ENCODE results near the gene MAGEA11.

Gene MAGEA11

GRCh38 chrX:149704664-149705063 is 7.2 kb upstream of the MAGEA11 start:
- ChIA-PET CTCF (no interaction called here), POLR2A (no interaction called here)
- no peak overlapping the region for H3K27ac ChIP-seq (ENCODE audit: extremely low read depth, low read depth, low read length)
- no peak overlapping the region for H3K4me3 ChIP-seq (ENCODE audit: low read depth, low read length)
- no peaks in the 10 kb centered on the region for H3K9me3 ChIP-seq (ENCODE audit: control insufficient read depth, insufficient read depth, low read depth, low read length)
- TF ChIP-seq, protein P1, sequence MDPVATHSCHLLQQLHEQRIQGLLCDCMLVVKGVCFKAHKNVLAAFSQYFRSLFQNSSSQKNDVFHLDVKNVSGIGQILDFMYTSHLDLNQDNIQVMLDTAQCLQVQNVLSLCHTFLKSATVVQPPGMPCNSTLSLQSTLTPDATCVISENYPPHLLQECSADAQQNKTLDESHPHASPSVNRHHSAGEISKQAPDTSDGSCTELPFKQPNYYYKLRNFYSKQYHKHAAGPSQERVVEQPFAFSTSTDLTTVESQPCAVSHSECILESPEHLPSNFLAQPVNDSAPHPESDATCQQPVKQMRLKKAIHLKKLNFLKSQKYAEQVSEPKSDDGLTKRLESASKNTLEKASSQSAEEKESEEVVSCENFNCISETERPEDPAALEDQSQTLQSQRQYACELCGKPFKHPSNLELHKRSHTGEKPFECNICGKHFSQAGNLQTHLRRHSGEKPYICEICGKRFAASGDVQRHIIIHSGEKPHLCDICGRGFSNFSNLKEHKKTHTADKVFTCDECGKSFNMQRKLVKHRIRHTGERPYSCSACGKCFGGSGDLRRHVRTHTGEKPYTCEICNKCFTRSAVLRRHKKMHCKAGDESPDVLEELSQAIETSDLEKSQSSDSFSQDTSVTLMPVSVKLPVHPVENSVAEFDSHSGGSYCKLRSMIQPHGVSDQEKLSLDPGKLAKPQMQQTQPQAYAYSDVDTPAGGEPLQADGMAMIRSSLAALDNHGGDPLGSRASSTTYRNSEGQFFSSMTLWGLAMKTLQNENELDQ (tag by site-specific recombination; IDR thresholded peaks at IDR 0.05; ENCODE audit: low read depth), result no peak
- TF ChIP-seq ZSCAN30 (tag by site-specific recombination; IDR thresholded peaks at IDR 0.05), result no peak
- no peak for TF ChIP-seq ZNF391 (tag by site-specific recombination; IDR thresholded peaks at IDR 0.05; ENCODE audit: borderline replicate concordance, low read depth)
- TF ChIP-seq, protein P2, sequence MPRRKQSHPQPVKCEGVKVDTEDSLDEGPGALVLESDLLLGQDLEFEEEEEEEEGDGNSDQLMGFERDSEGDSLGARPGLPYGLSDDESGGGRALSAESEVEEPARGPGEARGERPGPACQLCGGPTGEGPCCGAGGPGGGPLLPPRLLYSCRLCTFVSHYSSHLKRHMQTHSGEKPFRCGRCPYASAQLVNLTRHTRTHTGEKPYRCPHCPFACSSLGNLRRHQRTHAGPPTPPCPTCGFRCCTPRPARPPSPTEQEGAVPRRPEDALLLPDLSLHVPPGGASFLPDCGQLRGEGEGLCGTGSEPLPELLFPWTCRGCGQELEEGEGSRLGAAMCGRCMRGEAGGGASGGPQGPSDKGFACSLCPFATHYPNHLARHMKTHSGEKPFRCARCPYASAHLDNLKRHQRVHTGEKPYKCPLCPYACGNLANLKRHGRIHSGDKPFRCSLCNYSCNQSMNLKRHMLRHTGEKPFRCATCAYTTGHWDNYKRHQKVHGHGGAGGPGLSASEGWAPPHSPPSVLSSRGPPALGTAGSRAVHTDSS (tag by site-specific recombination; IDR thresholded peaks at IDR 0.05), result no peak
- no peaks in the 10 kb centered on the region for H3K4me1 ChIP-seq (ENCODE audit: control insufficient read depth, insufficient read depth, low read length)
- no peaks in the 10 kb centered on the region; a peak in 1 of 3 replicates for H3K36me3 ChIP-seq (ENCODE audit: control insufficient read depth in 2 of 2, insufficient read depth in 1 of 2, low read length in 2 of 2)

DNA sequence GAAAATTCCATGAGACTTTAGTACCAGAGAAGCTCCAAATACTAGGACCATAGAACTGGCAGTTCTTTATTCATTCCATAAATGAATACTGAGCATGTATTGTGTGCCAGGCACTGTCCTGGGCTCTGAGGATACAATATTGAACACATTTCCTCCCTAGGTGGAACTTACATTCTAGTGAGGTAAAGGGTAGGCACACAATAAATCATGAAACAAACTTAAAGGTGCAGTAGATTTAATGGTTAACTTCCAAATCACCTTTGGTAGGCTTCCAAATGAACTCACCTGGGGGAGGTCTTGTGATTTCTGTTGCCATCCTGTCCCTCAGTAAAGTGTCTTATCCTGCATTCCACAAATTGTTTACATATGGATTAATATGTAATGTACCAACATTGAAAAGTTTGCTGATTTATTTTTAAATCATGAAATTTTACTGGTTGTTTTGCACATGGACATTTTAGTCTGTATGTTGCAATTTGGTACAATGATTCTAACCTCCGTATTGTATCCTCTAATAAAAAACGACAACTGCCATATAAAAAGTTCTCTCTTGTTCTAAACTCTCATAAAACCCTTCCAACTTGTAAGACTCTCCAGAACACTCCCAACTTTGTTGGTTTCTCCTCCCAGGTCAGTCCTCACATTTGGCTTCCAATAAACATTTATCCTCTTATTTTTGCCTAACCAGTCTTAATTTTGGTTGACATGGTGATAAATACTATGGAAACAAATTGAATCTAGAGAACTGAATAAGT is 4.5 kb upstream of the MAGEA11 start:
- H3K27ac ChIP-seq (ENCODE audit: extremely low read depth, low read depth, low read length), result no peak overlapping the region
- CTCF ChIA-PET, result no interaction called here
- H3K4me3 ChIP-seq (ENCODE audit: low read depth, low read length), result no peak overlapping the region
- no peaks in the 10 kb centered on the region for H3K4me1 ChIP-seq (ENCODE audit: control insufficient read depth, insufficient read depth, low read length)
- no peaks in the 10 kb centered on the region; a peak in 1 of 3 replicates for H3K36me3 ChIP-seq (ENCODE audit: control insufficient read depth in 2 of 2, insufficient read depth in 1 of 2, low read length in 2 of 2)
- H3K9me3 ChIP-seq (ENCODE audit: control insufficient read depth, insufficient read depth, low read depth, low read length), result no peaks in the 10 kb centered on the region
- POLR2A ChIA-PET, result no interaction called here
- no peak for TF ChIP-seq PRDM6 (tag by site-specific recombination; IDR thresholded peaks at IDR 0.05)
- no peak for TF ChIP-seq ZNF747 (tag by site-specific recombination; IDR thresholded peaks at IDR 0.05)
- TF ChIP-seq ZNF488 (tag by site-specific recombination; IDR thresholded peaks at IDR 0.05), result no peak
- TF ChIP-seq ZNF548 (tag by site-specific recombination; IDR thresholded peaks at IDR 0.05), result no peak
- TF ChIP-seq, protein P3, sequence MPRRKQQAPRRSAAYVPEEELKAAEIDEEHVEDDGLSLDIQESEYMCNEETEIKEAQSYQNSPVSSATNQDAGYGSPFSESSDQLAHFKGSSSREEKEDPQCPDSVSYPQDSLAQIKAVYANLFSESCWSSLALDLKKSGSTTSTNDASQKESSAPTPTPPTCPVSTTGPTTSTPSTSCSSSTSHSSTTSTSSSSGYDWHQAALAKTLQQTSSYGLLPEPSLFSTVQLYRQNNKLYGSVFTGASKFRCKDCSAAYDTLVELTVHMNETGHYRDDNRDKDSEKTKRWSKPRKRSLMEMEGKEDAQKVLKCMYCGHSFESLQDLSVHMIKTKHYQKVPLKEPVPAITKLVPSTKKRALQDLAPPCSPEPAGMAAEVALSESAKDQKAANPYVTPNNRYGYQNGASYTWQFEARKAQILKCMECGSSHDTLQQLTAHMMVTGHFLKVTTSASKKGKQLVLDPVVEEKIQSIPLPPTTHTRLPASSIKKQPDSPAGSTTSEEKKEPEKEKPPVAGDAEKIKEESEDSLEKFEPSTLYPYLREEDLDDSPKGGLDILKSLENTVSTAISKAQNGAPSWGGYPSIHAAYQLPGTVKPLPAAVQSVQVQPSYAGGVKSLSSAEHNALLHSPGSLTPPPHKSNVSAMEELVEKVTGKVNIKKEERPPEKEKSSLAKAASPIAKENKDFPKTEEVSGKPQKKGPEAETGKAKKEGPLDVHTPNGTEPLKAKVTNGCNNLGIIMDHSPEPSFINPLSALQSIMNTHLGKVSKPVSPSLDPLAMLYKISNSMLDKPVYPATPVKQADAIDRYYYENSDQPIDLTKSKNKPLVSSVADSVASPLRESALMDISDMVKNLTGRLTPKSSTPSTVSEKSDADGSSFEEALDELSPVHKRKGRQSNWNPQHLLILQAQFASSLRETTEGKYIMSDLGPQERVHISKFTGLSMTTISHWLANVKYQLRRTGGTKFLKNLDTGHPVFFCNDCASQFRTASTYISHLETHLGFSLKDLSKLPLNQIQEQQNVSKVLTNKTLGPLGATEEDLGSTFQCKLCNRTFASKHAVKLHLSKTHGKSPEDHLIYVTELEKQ (tag by site-specific recombination; IDR thresholded peaks at IDR 0.05; ENCODE audit: borderline replicate concordance), result no peak
- TF ChIP-seq HOXD13 (CRISPR knock-in tag; IDR thresholded peaks at IDR 0.05; ENCODE audit: borderline replicate concordance), result no peak
- TF ChIP-seq, protein P2 (tag by site-specific recombination; IDR thresholded peaks at IDR 0.05), result no peak
- no peak for TF ChIP-seq ZNF701 (tag by site-specific recombination; IDR thresholded peaks at IDR 0.05)
- TF ChIP-seq ZNF549 (tag by site-specific recombination; IDR thresholded peaks at IDR 0.05), result no peak
- no peak for TF ChIP-seq GLI2 (tag by site-specific recombination; IDR thresholded peaks at IDR 0.05; ENCODE audit: borderline replicate concordance, low read depth)
- TF ChIP-seq ZNF660 (tag by site-specific recombination; IDR thresholded peaks at IDR 0.05), result no peak
- TF ChIP-seq ZNF280D (tag by site-specific recombination; IDR thresholded peaks at IDR 0.05), result no peak
- TF ChIP-seq BCL11A (tag by site-specific recombination; IDR thresholded peaks at IDR 0.05; ENCODE audit: low read depth), result no peak
